ENCODE measurements around the gene PHF12.

Gene PHF12

GRCh38 chr17:28865946-28866752 lies 85.2 kb downstream of the PHF12 start:
- Histone ChIP-seq H3K4me1 (peaks cover 6 to 31% (median 17%) of the 10 kb centered on the region in 10 experiments), H3K9ac (peak overlapping the region in 4 of 11 experiments; percentile 9 to 38 (median 26); a peak in 3 of 22 replicates), H3K4me3 (no peak overlapping the region), H3K36me3 (peaks cover 0 to 23% (median 8%) of the 10 kb centered on the region in 11 experiments; a peak in 9 of 22 replicates), H3K9me3 (replicated peaks in 1 of 11) (no peaks in the 10 kb centered on the region), H3K27me3 (no peaks in the 10 kb centered on the region), H4K20me1 (no peaks in the 10 kb centered on the region), H3K27ac (peak overlapping the region in 7 of 11 experiments; percentile 38 to 61 (median 51); a peak in 12 of 22 replicates), H3K4me2 (peak overlapping the region in 6 of 11 experiments; percentile 26 to 61 (median 42); a peak in 11 of 22 replicates)
- TF ChIP-seq Cebpa-rat (IDR thresholded peaks at IDR 0.05), result no peak

GRCh38 chr17:28864991-28865849 lies 86.1 kb downstream of the PHF12 start:
- Histone ChIP-seq H3K27ac (peak overlapping the region in 7 of 11 experiments; percentile 38 to 61 (median 51); a peak in 13 of 22 replicates), H3K9me3 (replicated peaks in 1 of 11) (no peaks in the 10 kb centered on the region), H3K9ac (peak overlapping the region in 3 of 11 experiments; percentile 23 to 38 (median 29); a peak in 3 of 22 replicates), H3K4me2 (peak overlapping the region in 6 of 11 experiments; percentile 26 to 61 (median 42); a peak in 11 of 22 replicates), H3K4me3 (no peak overlapping the region), H3K27me3 (no peaks in the 10 kb centered on the region), H3K4me1 (peaks cover 0 to 25% (median 11%) of the 10 kb centered on the region in 10 experiments; a peak in 13 of 20 replicates), H4K20me1 (no peaks in the 10 kb centered on the region), H3K36me3 (peaks cover 8 to 31% (median 15%) of the 10 kb centered on the region in 11 experiments)
- no peak for TF ChIP-seq Cebpa-rat (IDR thresholded peaks at IDR 0.05)

GRCh38 chr17:28863953-28864352 lies 87.4 kb downstream of the PHF12 start:
- Histone ChIP-seq H4K20me1 (no peaks in the 10 kb centered on the region), H3K4me1 (peaks cover 0 to 25% (median 11%) of the 10 kb centered on the region in 10 experiments; a peak in 13 of 20 replicates), H3K27me3 (no peaks in the 10 kb centered on the region), H3K4me3 (no peak overlapping the region), H3K9ac (no peak overlapping the region), H3K27ac (no peak overlapping the region), H3K36me3 (peaks cover 20 to 44% (median 28%) of the 10 kb centered on the region in 11 experiments), H3K4me2 (no peak overlapping the region), H3K9me3 (replicated peaks in 1 of 11) (no peaks in the 10 kb centered on the region)
- TF ChIP-seq Cebpa-rat (IDR thresholded peaks at IDR 0.05), result no peak

GRCh38 chr17:28862561-28862960 lies 88.8 kb downstream of the PHF12 start:
- Histone ChIP-seq H3K36me3 (peaks cover 34 to 57% (median 42%) of the 10 kb centered on the region in 11 experiments), H3K4me3 (no peak overlapping the region), H3K9me3 (replicated peaks in 1 of 11) (no peaks in the 10 kb centered on the region), H3K27ac (no peak overlapping the region), H3K27me3 (no peaks in the 10 kb centered on the region), H3K9ac (0 out of 22 replicates have a peak overlapping the region, but pooled peaks of 1 of the 11 experiments have one; percentile 12), H4K20me1 (no peaks in the 10 kb centered on the region), H3K4me2 (no peak overlapping the region), H3K4me1 (peaks cover 0 to 25% (median 11%) of the 10 kb centered on the region in 10 experiments; a peak in 13 of 20 replicates)
- TF ChIP-seq Cebpa-rat (IDR thresholded peaks at IDR 0.05), result no peak

- Histone ChIP-seq H4K20me1 (no peaks in the 10 kb centered on the region), H3K9ac (peak overlapping the region in 2 of 11 experiments; percentile 9 to 12; a peak in 1 of 22 replicates), H3K36me3 (peaks cover 44 to 67% (median 50%) of the 10 kb centered on the region in 11 experiments), H3K4me3 (no peak overlapping the region), H3K4me1 (peaks cover 0 to 25% (median 11%) of the 10 kb centered on the region in 10 experiments; a peak in 13 of 20 replicates), H3K27ac (no peak overlapping the region), H3K4me2 (no peak overlapping the region), H3K27me3 (no peaks in the 10 kb centered on the region), H3K9me3 (replicated peaks in 1 of 11) (no peaks in the 10 kb centered on the region)
- no peak for TF ChIP-seq Cebpa-rat (IDR thresholded peaks at IDR 0.05)
Observed at GRCh38 chr17:28861393-28862203, 89.7 kb downstream of the PHF12 start.

GRCh38 chr17:28860363-28860808 lies 90.9 kb downstream of the PHF12 start:
- no peaks in the 10 kb centered on the region for H4K20me1 ChIP-seq
- no peak overlapping the region for H3K4me3 ChIP-seq
- H3K9me3 ChIP-seq (replicated peaks in 1 of 11), result no peaks in the 10 kb centered on the region
- H3K36me3 ChIP-seq, result peaks cover 50 to 74% (median 56%) of the 10 kb centered on the region in 11 experiments
- H3K9ac ChIP-seq, result 0 out of 22 replicates have a peak overlapping the region, but pooled peaks of 2 of the 11 experiments have one; percentile 15 to 19
- no peak overlapping the region for H3K4me2 ChIP-seq
- H3K27ac ChIP-seq, result no peak overlapping the region
- H3K27me3 ChIP-seq, result no peaks in the 10 kb centered on the region
- no peak for TF ChIP-seq Cebpa-rat (IDR thresholded peaks at IDR 0.05)
- H3K4me1 ChIP-seq, result peaks cover 8 to 26% (median 10%) of the 10 kb centered on the region in 10 experiments

- Histone ChIP-seq H3K36me3 (peaks cover 50 to 72% (median 56%) of the 10 kb centered on the region in 11 experiments), H3K9me3 (replicated peaks in 1 of 11) (no peaks in the 10 kb centered on the region), H3K27ac (no peak overlapping the region), H3K27me3 (no peaks in the 10 kb centered on the region), H3K9ac (no peak overlapping the region), H3K4me3 (no peak overlapping the region), H4K20me1 (no peaks in the 10 kb centered on the region), H3K4me2 (no peak overlapping the region), H3K4me1 (peaks cover 15 to 28% (median 16%) of the 10 kb centered on the region in 10 experiments)
- TF ChIP-seq Cebpa-rat (IDR thresholded peaks at IDR 0.05), result no peak
Observed at GRCh38 chr17:28858801-28859355, 92.4 kb downstream of the PHF12 start.

Data from BLaER1 treated with 17β-estradiol and CSF1 and Interleukin-3, amounts not matched to agents 10 nM and 100 nM (cell line).